ENCODE results near the gene CFAP157.

Gene CFAP157

GRCh38 chr9:127667127-127667844 lies 39.5 kb upstream of the CFAP157 start:
- no peak overlapping the region for H3K4me3 ChIP-seq (ENCODE audit: low read length)
- no peak for TF ChIP-seq CTCF (conservative IDR thresholded peaks at IDR 0.05; ENCODE audit: low read length)
- no peak for DNase-seq (ENCODE audit: low read depth)

DNA sequence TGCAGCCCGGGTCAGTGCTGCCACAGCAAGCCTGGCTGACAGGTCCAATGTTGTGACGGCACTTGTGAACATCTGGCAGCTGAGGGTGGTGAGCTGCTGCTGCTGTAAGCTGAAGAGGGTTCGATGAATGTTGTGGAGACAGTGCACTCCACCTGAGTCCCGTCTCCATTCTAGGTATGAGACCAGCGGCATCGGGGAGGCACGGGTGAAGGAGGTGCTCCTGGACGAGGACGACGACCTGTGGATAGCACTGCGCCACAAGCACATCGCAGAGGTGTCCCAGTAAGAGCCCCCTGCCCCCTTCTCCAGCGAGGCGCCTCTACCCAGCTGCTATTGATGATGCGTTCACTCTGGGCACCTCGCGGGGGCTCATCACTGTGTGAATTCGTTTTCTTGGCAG lies 38.9 kb upstream of the CFAP157 start:
- no peak for DNase-seq (ENCODE audit: low read depth)
- no peak overlapping the region for H3K4me3 ChIP-seq (ENCODE audit: low read length)
- TF ChIP-seq CTCF (conservative IDR thresholded peaks at IDR 0.05; ENCODE audit: low read length), result no peak

GRCh38 chr9:127673234-127673633 lies 33.6 kb upstream of the CFAP157 start:
- no peak for DNase-seq (ENCODE audit: low read depth)
- H3K4me3 ChIP-seq (ENCODE audit: low read length), result no peak overlapping the region
- TF ChIP-seq CTCF (conservative IDR thresholded peaks at IDR 0.05; ENCODE audit: low read length), result no peak

- no peak for TF ChIP-seq CTCF (conservative IDR thresholded peaks at IDR 0.05; ENCODE audit: low read length)
- no peak for DNase-seq (ENCODE audit: low read depth)
These were observed 30.1 kb upstream of the CFAP157 start for GRCh38 chr9:127676638-127677037.

GRCh38 chr9:127679506-127679905 lies 27.3 kb upstream of the CFAP157 start:
- no peak for DNase-seq (ENCODE audit: low read depth)
- H3K4me3 ChIP-seq (ENCODE audit: low read length), result no peak overlapping the region
- TF ChIP-seq CTCF (conservative IDR thresholded peaks at IDR 0.05; ENCODE audit: low read length), result no peak

More at GRCh38 chr9:127676638-127677037, 30.1 kb upstream of the CFAP157 start:
- no peak overlapping the region for H3K4me3 ChIP-seq (ENCODE audit: low read length)

- no peak for TF ChIP-seq CTCF (conservative IDR thresholded peaks at IDR 0.05; ENCODE audit: low read length)
- no peak for DNase-seq (ENCODE audit: low read depth)
- H3K4me3 ChIP-seq (ENCODE audit: low read length), result no peak overlapping the region
These were observed 26.6 kb upstream of the CFAP157 start for GRCh38 chr9:127680226-127680625.

DNA sequence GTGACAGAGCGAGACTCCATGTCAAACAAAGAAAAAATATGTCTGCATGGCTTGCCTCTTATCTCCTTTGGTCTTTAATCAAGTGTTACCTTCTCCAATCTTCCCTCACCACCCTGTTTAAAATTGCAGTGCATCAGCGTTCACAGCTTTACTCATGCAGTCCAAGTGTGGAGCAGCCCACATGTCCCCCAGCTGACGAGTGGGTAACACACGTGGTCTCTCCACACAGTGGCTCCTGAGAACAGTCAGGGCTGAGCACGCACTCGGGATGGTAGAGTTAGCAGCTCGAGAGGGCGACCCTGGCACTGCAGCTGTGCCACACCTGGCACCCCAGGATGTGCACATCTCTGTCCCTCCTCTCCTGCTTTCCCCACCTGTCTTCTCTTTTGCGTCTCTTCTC lies 25.9 kb upstream of the CFAP157 start:
- TF ChIP-seq CTCF (conservative IDR thresholded peaks at IDR 0.05; ENCODE audit: low read length), result no peak
- DNase-seq (ENCODE audit: low read depth), result no peak
- no peak overlapping the region for H3K4me3 ChIP-seq (ENCODE audit: low read length)

Measured in AG10803 (cell line).